Hippocampal formation (tissue), 2 donors: ENCODE measurements around the gene KCTD19.

Source experiments
- DNase-seq, 2 donors: peaks; one replicate each; lab custom pipeline; 2025; lab: John Stamatoyannopoulos, UW

The KCTD19 gene

GRCh38 chr16:67283039-67283825 lies 43.3 kb downstream of the KCTD19 start:
- DNase-seq: no peak

GRCh38 chr16:67282447-67282805 lies 44.1 kb downstream of the KCTD19 start:
- DNase-seq: no peak

- no peak for DNase-seq
Observed at GRCh38 chr16:67281536-67282446, 44.8 kb downstream of the KCTD19 start.

GRCh38 chr16:67280090-67281015 lies 46.2 kb downstream of the KCTD19 start:
- DNase-seq: no peak

- DNase-seq: peak; percentile 0 to 24
Observed at GRCh38 chr16:67279296-67280089, 47.0 kb downstream of the KCTD19 start, which contains the start of gene PLEKHG4. PLEKHG4 (plus strand) TSS chr16:67279532; CDS start chr16:67280045, 513 bp downstream.

- DNase-seq: no peak
Observed at GRCh38 chr16:67278773-67279295, 47.7 kb downstream of the KCTD19 start.

- no peak for DNase-seq
Observed at GRCh38 chr16:67277999-67278772, 48.4 kb downstream of the KCTD19 start.

- DNase-seq: no peak
Observed at GRCh38 chr16:67277294-67277998, 49.1 kb downstream of the KCTD19 start.

- no peak for DNase-seq
Observed at GRCh38 chr16:67275321-67275720, 51.2 kb downstream of the KCTD19 start.

- DNase-seq: no peak
Observed at GRCh38 chr16:67271446-67271845, 55.1 kb downstream of the KCTD19 start.

GRCh38 chr16:67270931-67271338 lies 55.6 kb downstream of the KCTD19 start:
- DNase-seq: no peak

GRCh38 chr16:67269766-67270165 lies 56.8 kb downstream of the KCTD19 start:
- no peak for DNase-seq

GRCh38 chr16:67268136-67268579 lies 58.4 kb downstream of the KCTD19 start:
- no peak for DNase-seq

- DNase-seq: no peak
Observed at GRCh38 chr16:67265834-67266233, 60.7 kb downstream of the KCTD19 start.

GRCh38 chr16:67264866-67265265 lies 61.7 kb downstream of the KCTD19 start:
- DNase-seq: no peak

- DNase-seq: no peak
Observed at GRCh38 chr16:67264277-67264676, 62.3 kb downstream of the KCTD19 start.

- DNase-seq: no peak
Observed at GRCh38 chr16:67263201-67263600, 63.3 kb downstream of the KCTD19 start.

- DNase-seq: no peak
Observed at GRCh38 chr16:67260426-67261063, 66.0 kb downstream of the KCTD19 start.

- no peak for DNase-seq
Observed at GRCh38 chr16:67259705-67260104, 66.8 kb downstream of the KCTD19 start.
